Mammary epithelial cell (primary cell): ENCODE data around the gene KLF2.

ENCODE experiments used
- EZH2 ChIP-seq: IDR thresholded peaks from 2 replicates; pipeline ENCODE4 v1.6.1; 2012; ENCODE audit warnings: low read length, inconsistent platforms, borderline replicate concordance
- TF ChIP-seq, protein P1 (sequence below), 2 donors: IDR thresholded peaks in 1 of 2; conservative IDR thresholded peaks in 1 of 2; 2 replicates each; pipeline ENCODE4 v1.5.1; 2011 to 2012; ENCODE audit warnings: inconsistent platforms in 2 of 2, low read length in 2 of 2, mild to moderate bottlenecking in 2 of 2, control low read depth in 1 of 2, low read depth in 1 of 2; ENCODE audit not compliant: insufficient read depth in 1 of 2; ENCODE audit errors: extremely low read depth in 1 of 2

DNA sequence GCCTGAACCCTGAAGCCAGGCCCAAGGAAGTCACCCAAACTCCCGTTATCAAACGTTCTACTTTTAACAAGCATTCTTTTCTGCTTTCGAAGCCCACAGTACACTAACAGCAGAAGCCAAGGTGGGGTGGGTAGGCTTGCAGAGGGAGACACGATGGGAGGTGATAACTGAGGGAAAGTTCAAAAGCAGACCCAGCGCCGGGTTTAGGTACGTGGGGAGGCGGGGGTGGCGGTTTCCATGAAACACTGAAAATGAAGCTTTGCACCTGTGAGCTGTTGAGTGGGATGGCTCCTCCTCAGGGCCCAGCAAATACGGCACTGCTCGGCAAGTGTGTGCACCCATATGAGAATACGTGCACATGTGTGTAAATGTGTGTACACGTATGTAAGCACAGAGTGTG, 49.8 kb downstream of the KLF2 start:
- TF ChIP-seq, protein P1, sequence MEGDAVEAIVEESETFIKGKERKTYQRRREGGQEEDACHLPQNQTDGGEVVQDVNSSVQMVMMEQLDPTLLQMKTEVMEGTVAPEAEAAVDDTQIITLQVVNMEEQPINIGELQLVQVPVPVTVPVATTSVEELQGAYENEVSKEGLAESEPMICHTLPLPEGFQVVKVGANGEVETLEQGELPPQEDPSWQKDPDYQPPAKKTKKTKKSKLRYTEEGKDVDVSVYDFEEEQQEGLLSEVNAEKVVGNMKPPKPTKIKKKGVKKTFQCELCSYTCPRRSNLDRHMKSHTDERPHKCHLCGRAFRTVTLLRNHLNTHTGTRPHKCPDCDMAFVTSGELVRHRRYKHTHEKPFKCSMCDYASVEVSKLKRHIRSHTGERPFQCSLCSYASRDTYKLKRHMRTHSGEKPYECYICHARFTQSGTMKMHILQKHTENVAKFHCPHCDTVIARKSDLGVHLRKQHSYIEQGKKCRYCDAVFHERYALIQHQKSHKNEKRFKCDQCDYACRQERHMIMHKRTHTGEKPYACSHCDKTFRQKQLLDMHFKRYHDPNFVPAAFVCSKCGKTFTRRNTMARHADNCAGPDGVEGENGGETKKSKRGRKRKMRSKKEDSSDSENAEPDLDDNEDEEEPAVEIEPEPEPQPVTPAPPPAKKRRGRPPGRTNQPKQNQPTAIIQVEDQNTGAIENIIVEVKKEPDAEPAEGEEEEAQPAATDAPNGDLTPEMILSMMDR (conservative IDR thresholded peaks at IDR 0.05 in 1 of 2, IDR thresholded peaks at IDR 0.05 in 1 of 2; ENCODE audit: extremely low read depth in 1 of 2, insufficient read depth in 1 of 2, low read depth in 1 of 2, low read length in 2 of 2), result no peak
- TF ChIP-seq EZH2, result no peak
